Mesendoderm (in vitro differentiated cells): ENCODE measurements around the gene KLHL30.

ENCODE experiments used
- DNase-seq: peaks from one replicate; pipeline ENCODE4 v3.0.0; 2013
- H2AK5ac ChIP-seq: 2 replicates; pipeline ENCODE4 v1.6.1; 2013; ENCODE audit warnings: low read length, inconsistent platforms
- H2BK120ac ChIP-seq: 2 replicates; pipeline ENCODE4 v1.6.1; 2013; ENCODE audit warnings: low read depth, mild to moderate bottlenecking, low read length, moderate library complexity, mixed read lengths
- H2BK15ac ChIP-seq: replicated peaks from 2 replicates; pipeline ENCODE4 v1.6.1; 2013; ENCODE audit warnings: low read depth, mild to moderate bottlenecking, moderate library complexity
- H2BK5ac ChIP-seq: 2 replicates; pipeline ENCODE4 v1.6.1; 2013; ENCODE audit warnings: low read length, inconsistent platforms
- H3K18ac ChIP-seq: 2 replicates; pipeline ENCODE4 v1.6.1; 2013; ENCODE audit warnings: mild to moderate bottlenecking, low read length, mixed read lengths
- H3K23ac ChIP-seq: one replicate; pipeline ENCODE4 v1.6.1; 2013; ENCODE audit warnings: low read length
- H3K27ac ChIP-seq: 2 replicates; pipeline ENCODE4 v1.5.1; 2013; ENCODE audit warnings: low read depth, mild to moderate bottlenecking, inconsistent platforms, low read length, moderate library complexity
- H3K27me3 ChIP-seq: 2 replicates; pipeline ENCODE4 v1.6.1; 2013; ENCODE audit warnings: low read length, control low read depth, mild to moderate bottlenecking, inconsistent platforms; ENCODE audit not compliant: insufficient read depth, poor library complexity
- H3K36me3 ChIP-seq: 2 replicates; pipeline ENCODE4 v1.6.1; 2013; ENCODE audit warnings: low read length, inconsistent platforms; ENCODE audit not compliant: control insufficient read depth, insufficient read depth
- H3K4ac ChIP-seq: one replicate; pipeline ENCODE4 v1.6.1; 2013; ENCODE audit warnings: low read depth, mild to moderate bottlenecking, low read length, moderate library complexity
- H3K4me1 ChIP-seq: 2 replicates; pipeline ENCODE4 v1.6.1; 2013; ENCODE audit warnings: low read depth, low read length, inconsistent platforms; ENCODE audit not compliant: control insufficient read depth
- H3K4me2 ChIP-seq: 2 replicates; pipeline ENCODE4 v1.6.1; 2013; ENCODE audit warnings: low read length
- H3K4me3 ChIP-seq: 2 replicates; pipeline ENCODE4 v1.5.1; 2013; ENCODE audit warnings: mild to moderate bottlenecking, low read length
- H3K56ac ChIP-seq: one replicate; pipeline ENCODE4 v1.6.1; 2013; ENCODE audit warnings: low read length
- H3K79me1 ChIP-seq: 2 replicates; pipeline ENCODE4 v1.6.1; 2013; ENCODE audit warnings: low read length, inconsistent platforms
- H3K79me2 ChIP-seq: 2 replicates; pipeline ENCODE4 v1.6.1; 2013; ENCODE audit warnings: mild to moderate bottlenecking, low read length; ENCODE audit not compliant: control insufficient read depth, insufficient read depth
- H3K9ac ChIP-seq: 2 replicates; pipeline ENCODE4 v1.6.1; 2013; ENCODE audit warnings: low read length, inconsistent platforms
- H4K5ac ChIP-seq: one replicate; pipeline ENCODE4 v1.6.1; 2013; ENCODE audit warnings: low read length
- H4K8ac ChIP-seq: one replicate; pipeline ENCODE4 v1.6.1; 2013; ENCODE audit warnings: low read depth, mild to moderate bottlenecking, control low read depth, low read length, moderate library complexity
- WGBS: extraction: QIAGEN DNeasy Blood & Tissue Kit; methylation state at CpG from one replicate; pipeline ENCODE4 v1.1.7; 2013; ENCODE audit warnings: low lambda C conversion rate, missing lambda C conversion rate; ENCODE audit not compliant: insufficient coverage; ENCODE audit errors: extremely low coverage; 5-methylcytosine and 5-hydroxymethylcytosine counted together

The KLHL30 gene

GRCh38 chr2:238101891-238102841, 36.3 kb upstream of the KLHL30 start:
- Histone ChIP-seq H3K27me3 (no peaks in the 10 kb centered on the region), H3K56ac (no peak overlapping the region), H2BK5ac (no peak overlapping the region), H3K4me3 (no peak overlapping the region), H3K4me1 (no peaks in the 10 kb centered on the region), H3K23ac (no peak overlapping the region), H4K8ac (no peak overlapping the region), H3K4ac (no peak overlapping the region), H3K9ac (no peak overlapping the region), H2BK15ac (no peak overlapping the region), H3K27ac (no peak overlapping the region), H4K5ac (no peak overlapping the region), H3K36me3 (no peaks in the 10 kb centered on the region), H2AK5ac (no peak overlapping the region), H3K18ac (no peak overlapping the region), H3K79me1 (no peaks in the 10 kb centered on the region), H2BK120ac (no peak overlapping the region), H3K4me2 (no peak overlapping the region), H3K79me2 (no peaks in the 10 kb centered on the region)
- peak; percentile 42 for DNase-seq
- no CpG with 5 or more reads among the region's 30 CpGs for WGBS

- no peak for DNase-seq
- Histone ChIP-seq H3K4me3 (no peak overlapping the region), H3K27ac (no peak overlapping the region), H3K4me1 (no peaks in the 10 kb centered on the region), H3K79me2 (no peaks in the 10 kb centered on the region), H3K27me3 (no peaks in the 10 kb centered on the region), H3K9ac (no peak overlapping the region), H3K79me1 (no peaks in the 10 kb centered on the region), H2BK15ac (no peak overlapping the region), H2BK5ac (no peak overlapping the region), H3K56ac (no peak overlapping the region), H3K4me2 (no peak overlapping the region), H2BK120ac (no peak overlapping the region), H4K8ac (no peak overlapping the region), H3K4ac (no peak overlapping the region), H4K5ac (no peak overlapping the region), H3K23ac (no peak overlapping the region), H3K18ac (no peak overlapping the region), H3K36me3 (no peaks in the 10 kb centered on the region), H2AK5ac (no peak overlapping the region)
- no CpG with 5 or more reads among the region's 10 CpGs for WGBS
Observed at GRCh38 chr2:238102865-238103264, 35.6 kb upstream of the KLHL30 start.

GRCh38 chr2:238103465-238104225, 34.8 kb upstream of the KLHL30 start:
- Histone ChIP-seq H2BK120ac (no peak overlapping the region), H3K56ac (no peak overlapping the region), H3K79me2 (no peaks in the 10 kb centered on the region), H3K27ac (no peak overlapping the region), H2BK15ac (no peak overlapping the region), H4K5ac (no peak overlapping the region), H3K4ac (no peak overlapping the region), H3K18ac (no peak overlapping the region), H3K4me3 (no peak overlapping the region), H3K23ac (no peak overlapping the region), H3K27me3 (no peaks in the 10 kb centered on the region), H2BK5ac (no peak overlapping the region), H3K4me1 (no peaks in the 10 kb centered on the region), H4K8ac (no peak overlapping the region), H3K4me2 (no peak overlapping the region), H3K9ac (no peak overlapping the region), H3K79me1 (no peaks in the 10 kb centered on the region), H3K36me3 (no peaks in the 10 kb centered on the region), H2AK5ac (no peak overlapping the region)
- no peak for DNase-seq
- no CpG with 5 or more reads among the region's 18 CpGs for WGBS

GRCh38 chr2:238104226-238104690, 34.2 kb upstream of the KLHL30 start:
- Histone ChIP-seq H3K4me1 (no peaks in the 10 kb centered on the region), H3K4ac (no peak overlapping the region), H3K36me3 (no peaks in the 10 kb centered on the region), H3K79me2 (no peaks in the 10 kb centered on the region), H3K56ac (no peak overlapping the region), H4K8ac (no peak overlapping the region), H2BK120ac (no peak overlapping the region), H2BK15ac (no peak overlapping the region), H2BK5ac (no peak overlapping the region), H3K4me2 (no peak overlapping the region), H3K23ac (no peak overlapping the region), H3K9ac (no peak overlapping the region), H3K18ac (no peak overlapping the region), H3K27me3 (no peaks in the 10 kb centered on the region), H3K4me3 (no peak overlapping the region), H3K79me1 (no peaks in the 10 kb centered on the region), H4K5ac (no peak overlapping the region), H2AK5ac (no peak overlapping the region), H3K27ac (no peak overlapping the region)
- no peak for DNase-seq
- no CpG with 5 or more reads among the region's 14 CpGs for WGBS

- no peak for DNase-seq
- no CpG with 5 or more reads among the region's 21 CpGs for WGBS
- no peak overlapping the region for H3K27ac ChIP-seq
- H2BK5ac ChIP-seq, result no peak overlapping the region
- no peak overlapping the region for H2BK15ac ChIP-seq
- no peaks in the 10 kb centered on the region for H3K79me2 ChIP-seq
- no peak overlapping the region for H3K18ac ChIP-seq
- H4K5ac ChIP-seq, result no peak overlapping the region
- no peak overlapping the region for H3K4ac ChIP-seq
- H3K27me3 ChIP-seq, result no peaks in the 10 kb centered on the region
- H3K79me1 ChIP-seq, result no peaks in the 10 kb centered on the region
- H4K8ac ChIP-seq, result no peak overlapping the region
- H3K56ac ChIP-seq, result no peak overlapping the region
- no peaks in the 10 kb centered on the region for H3K4me1 ChIP-seq
- no peak overlapping the region for H3K23ac ChIP-seq
- H3K36me3 ChIP-seq, result no peaks in the 10 kb centered on the region
- no peak overlapping the region for H2BK120ac ChIP-seq
- H3K9ac ChIP-seq, result no peak overlapping the region
- H3K4me2 ChIP-seq, result no peak overlapping the region
- no peak overlapping the region for H3K4me3 ChIP-seq
- no peak overlapping the region for H2AK5ac ChIP-seq
Observed at GRCh38 chr2:238104691-238105371, 33.6 kb upstream of the KLHL30 start.
